Ovary (tissue), 3 donors: ENCODE results near the gene DSC2.

ENCODE experiments used
- CTCF ChIP-seq, 3 donors: fragments of 450-650 bp in 2 of 3; fragments of 200-600 bp in 1 of 3; IDR thresholded peaks; one replicate each; pipeline versions ENCODE4 v1.5.1 to v1.8.0; 2016 to 2022; ENCODE audit warnings: antibody characterized with exemption in 3 of 3, mild to moderate bottlenecking in 1 of 3
- EP300 ChIP-seq: sonication (generic); formaldehyde crosslinking; IDR thresholded peaks from one replicate; pipeline ENCODE4 v1.6.1; 2017; ENCODE audit warnings: antibody characterized with exemption
- POLR2A ChIP-seq: fragments of 450-650 bp; IDR thresholded peaks from one replicate; pipeline ENCODE4 v1.6.1; 2017; ENCODE audit warnings: antibody characterized with exemption, mild to moderate bottlenecking, moderate library complexity
- donor health status: DM: no; HTN: no; CAD: no.

- no peak for TF ChIP-seq CTCF (IDR thresholded peaks at IDR 0.05)
- TF ChIP-seq EP300 = no peak
- TF ChIP-seq POLR2A = no peak
These were observed 1.2 kb upstream of the DSC2 start for GRCh38 chr18:31103423-31103822.
